HepG2 (cell line): ENCODE data around the gene CHST11. TPM values are rescaled to one million over a fixed set of nuclear protein-coding genes. Genes with fewer than 3 reads are reported as not detected.

Source experiments
- ATAC-seq: fragments of 200-7000 bp; cut with Tn5 transposase; 3 replicates; pipeline ENCODE4 v1.9.1; 2020; ENCODE audit warnings: mild to moderate bottlenecking, moderate library complexity
- BruUV-seq: library from RNA; stranded (reverse); fragments of 400-500 nt; replicated peaks from 2 replicates; lab custom pipeline; 2021; lab: Mats Ljungman, UMichigan
- CTCF ChIA-PET: fragments of 300-600 bp; formaldehyde crosslinking; extraction: SDS; loops from one replicate; lab custom pipeline; 2021; ENCODE audit warnings: low total read pairs, inconsistent platforms, low intra/inter-chr PET ratio; lab: Yijun Ruan, JAX
- POLR2A ChIA-PET: fragments of 350-600 bp; sonication (Branson Sonifier 250); formaldehyde crosslinking; loops from one replicate; lab custom pipeline; 2020; ENCODE audit warnings: antibody characterized with exemption, inconsistent platforms; lab: Yijun Ruan, JAX
- DNase-seq: peaks from one replicate; pipeline ENCODE4 v3.0.0-alpha.2; 2015; ENCODE audit warnings: low spot score
- FAIRE-seq: peaks from 3 replicates; lab custom pipeline; 2011; peaks lifted over from hg19 to GRCh38; lab: Jason Lieb, UNC
- H2AFZ ChIP-seq: one replicate; pipeline ENCODE4 v1.6.1; 2011; ENCODE audit warnings: low read length, inconsistent platforms
- H3K27ac ChIP-seq: fragments of 300-600 bp; 3 replicates; pipeline ENCODE4 v1.8.0; 2011; ENCODE audit warnings: mixed run types, mild to moderate bottlenecking, mixed read lengths, low read length, inconsistent platforms; ENCODE audit not compliant: insufficient read depth; ENCODE audit errors: extremely low read length
- H3K27me3 ChIP-seq, 2 experiments: fragments of 200-600 bp in 1 of 2; 2 replicates in 1 of 2; 3 replicates in 1 of 2; pipeline versions ENCODE4 v1.6.0 to v1.8.0; 2011; ENCODE audit warnings: low read length in 2 of 2, mild to moderate bottlenecking in 2 of 2, moderate library complexity in 2 of 2, inconsistent platforms in 1 of 2; ENCODE audit not compliant: insufficient read depth in 2 of 2, control insufficient read depth in 1 of 2
- H3K36me3 ChIP-seq, 2 experiments: fragments of 200-600 bp in 1 of 2; replicated peaks in 1 of 2; 2 replicates in 1 of 2; 3 replicates in 1 of 2; pipeline versions ENCODE4 v1.5.1 to v1.8.0; 2011; ENCODE audit warnings: low read length in 2 of 2, inconsistent platforms in 1 of 2; ENCODE audit not compliant: insufficient read depth in 2 of 2, control insufficient read depth in 1 of 2
- H3K4me1 ChIP-seq: 2 replicates; pipeline ENCODE4 v1.5.1; 2012; ENCODE audit warnings: low read length, inconsistent platforms; ENCODE audit not compliant: insufficient read depth
- H3K4me2 ChIP-seq: 2 replicates; pipeline ENCODE4 v1.6.0; 2011; ENCODE audit warnings: low read depth, low read length, inconsistent platforms
- H3K4me3 ChIP-seq, 3 experiments: fragments of 200-600 bp in 1 of 3; sonication (generic), shearing (Covaris generic) in 1 of 3; replicated peaks in 1 of 3; 2 replicates each; pipeline ENCODE4 v1.5.1; 2011 to 2016; ENCODE audit warnings: low read length in 3 of 3, inconsistent platforms in 2 of 3, low read depth in 2 of 3, mild to moderate bottlenecking in 2 of 3, control low read depth in 1 of 3, mixed read lengths in 1 of 3; ENCODE audit not compliant: insufficient read depth in 1 of 3
- H3K79me2 ChIP-seq: one replicate; pipeline ENCODE4 v1.6.1; 2011; ENCODE audit warnings: low read length, inconsistent platforms; ENCODE audit not compliant: insufficient read depth
- H3K9ac ChIP-seq: 2 replicates; pipeline ENCODE4 v1.6.0; 2011; ENCODE audit warnings: mild to moderate bottlenecking, low read depth, low read length, inconsistent platforms; ENCODE audit not compliant: insufficient read depth
- H3K9me3 ChIP-seq: 2 replicates; pipeline ENCODE4 v1.5.1; 2012; ENCODE audit warnings: mild to moderate bottlenecking, low read length
- H4K20me1 ChIP-seq: 2 replicates; pipeline ENCODE4 v1.6.0; 2011; ENCODE audit warnings: inconsistent platforms, mild to moderate bottlenecking, low read length, moderate library complexity; ENCODE audit not compliant: insufficient read depth
- ARID5B ChIP-seq: IDR thresholded peaks from 2 replicates; pipeline ENCODE4 v1.4.0; 2020; ENCODE audit warnings: mild to moderate bottlenecking, missing genetic modification reagents
- MIXL1 ChIP-seq: IDR thresholded peaks from 2 replicates; pipeline ENCODE4 v1.6.1; 2016
- SMC3 ChIP-seq: IDR thresholded peaks from 2 replicates; pipeline ENCODE4 v1.6.1; 2011; ENCODE audit warnings: low read length, improper control_type of control experiment
- ZNF629 ChIP-seq: sonication (generic); formaldehyde crosslinking; conservative IDR thresholded peaks from 2 replicates; pipeline ENCODE4 v1.5.0; 2020; ENCODE audit warnings: missing genetic modification reagents
- ZSCAN25 ChIP-seq: sonication (generic); formaldehyde crosslinking; IDR thresholded peaks from 2 replicates; pipeline ENCODE4 v1.8.0; 2022; ENCODE audit warnings: mild to moderate bottlenecking, missing genetic modification reagents
- WGBS: methylation state at CpG from one replicate; pipeline ENCODE4 v1.1.6; 2017; ENCODE audit warnings: low lambda C conversion rate; 5-methylcytosine and 5-hydroxymethylcytosine counted together
- in situ Hi-C: cut with HindIII; loops from 2 replicates; pipeline ENCODE4 v1.10.0; 2017; ENCODE audit warnings: low pct_unique_long_range_greater_than_20kb; ENCODE audit not compliant: extremely low pct_ligation_motif_present
- intact Hi-C: fragments of 100-400 bp; cut with micrococcal nuclease; formaldehyde crosslinking; loops from one replicate; pipeline ENCODE4 v1.10.0; 2022; ENCODE audit not compliant: unreplicated experiment
- polyA plus RNA-seq, 8 experiments: library from polyadenylated mRNA; depleted of rRNA in 3 of 8; stranded (reverse) in 7 of 8; unstranded in 1 of 8; fragments of >200 nt; fragmentation: Illumina TruSeq in 4 of 8; extraction: Trizol in 4 of 8; gene quantifications; 2 replicates each; pipeline versions ENCODE4 v1.2.1 to v1.2.3, GENCODE V29; 2011 to 2016; ENCODE audit warnings: low read depth in 4 of 8, missing spikeins in 1 of 8, mixed read lengths in 1 of 8; ENCODE audit not compliant: insufficient read depth in 1 of 8
- total RNA-seq, 5 experiments: library from RNA; depleted of rRNA; stranded (reverse); fragments of >200 nt; fragmentation: Illumina TruSeq; extraction: Trizol; gene quantifications; 2 replicates each; pipeline ENCODE4 v1.2.3, GENCODE V29; 2016; ENCODE audit warnings: low read depth in 1 of 5
- TF ChIP-seq, protein P1 (sequence below): sonication (generic); formaldehyde crosslinking; IDR thresholded peaks from 2 replicates; pipeline ENCODE4 v1.8.0; 2022; ENCODE audit warnings: missing genetic modification reagents, low read depth, mild to moderate bottlenecking, borderline replicate concordance

CHST11 gene
- total and polyA plus RNA-seq, 2 of the 13 experiments (the other 11 are each of a cell fraction or from before 2014, with no cell fraction given), result 0.15 TPM; not detected in 1

- BruUV-seq, result no TSS peak
- POLR2A ChIA-PET, result no interaction called here
- in situ Hi-C loops, result no loop called here
- 12% methylated on average over 3 of the region's 4 CpGs for WGBS
- no peak overlapping the region for H3K4me3 ChIP-seq
- H3K4me1 ChIP-seq, result no peaks in the 10 kb centered on the region
- no peaks in the 10 kb centered on the region for H3K79me2 ChIP-seq
- H4K20me1 ChIP-seq, result no peaks in the 10 kb centered on the region
- H3K27ac ChIP-seq, result no peak overlapping the region
- 0 out of 2 replicates have a peak, but pooled peaks have one; percentile 15 for TF ChIP-seq ZNF629 (CRISPR knock-in tag)
- TF ChIP-seq ARID5B (CRISPR knock-in tag), result no peak
- CTCF ChIA-PET, result no interaction called here
- FAIRE-seq (no peak), ATAC-seq (no peak), DNase-seq (no peak)
- H3K9me3 ChIP-seq, result no peaks in the 10 kb centered on the region
- no peaks in the 10 kb centered on the region for H3K36me3 ChIP-seq
- no peak overlapping the region for H3K9ac ChIP-seq
- H3K27me3 ChIP-seq, result 0 out of 5 replicates have a peak, but pooled peaks cover 0 to 18% of the 10 kb centered on the region in 2 experiments
- no peak overlapping the region for H3K4me2 ChIP-seq
- intact Hi-C loops, result no loop called here
- H2AFZ ChIP-seq, result no peak overlapping the region
These were observed 128.8 kb downstream of the CHST11 start for GRCh38 chr12:104585448-104586055.

GRCh38 chr12:104586351-104586919 is 129.7 kb downstream of the CHST11 start:
- H3K27me3 ChIP-seq, result 0 out of 5 replicates have a peak, but pooled peaks cover 0 to 18% of the 10 kb centered on the region in 2 experiments
- H3K9me3 ChIP-seq, result no peaks in the 10 kb centered on the region
- FAIRE-seq (no peak), DNase-seq (no peak)
- intact Hi-C loops, result no loop called here
- H3K4me3 ChIP-seq, result no peak overlapping the region
- ChIA-PET POLR2A (no interaction called here), CTCF (no interaction called here)
- H2AFZ ChIP-seq, result no peak overlapping the region
- H4K20me1 ChIP-seq, result no peaks in the 10 kb centered on the region
- H3K4me1 ChIP-seq, result no peaks in the 10 kb centered on the region
- no peaks in the 10 kb centered on the region for H3K79me2 ChIP-seq
- no TSS peak for BruUV-seq
- H3K36me3 ChIP-seq, result no peaks in the 10 kb centered on the region
- TF ChIP-seq ZSCAN25 (CRISPR knock-in tag) (no peak), SMC3 (no peak), MIXL1 (no peak)
- TF ChIP-seq, protein P1, sequence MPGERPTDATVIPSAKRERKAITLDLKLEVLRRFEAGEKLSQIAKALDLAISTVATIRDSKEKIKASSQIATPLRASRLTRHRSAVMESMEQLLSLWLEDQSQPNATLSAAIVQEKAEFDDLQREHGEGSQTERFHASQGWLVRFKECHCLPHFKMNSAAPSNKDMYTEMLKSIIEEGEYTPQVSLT (CRISPR knock-in tag), result no peak
- TF ChIP-seq, all 625 proteins: peak for 0
- no peak overlapping the region for H3K27ac ChIP-seq
- H3K9ac ChIP-seq, result no peak overlapping the region
- 8% methylated on average over 7 of the region's 7 CpGs for WGBS
- no peak overlapping the region for H3K4me2 ChIP-seq
- in situ Hi-C loops, result no loop called here
- ATAC-seq, result no peak
